Measurements from ENCODE around the gene FAM174C.

GRCh38 chr19:1296575-1297271 is 21.4 kb downstream of the FAM174C start:
- TF ChIP-seq POLR2A (IDR thresholded peaks at IDR 0.05): no peak
- no peak for TF ChIP-seq CTCF (IDR thresholded peaks at IDR 0.05)
